PC-3 (cell line): ENCODE results near the gene ASB18. TPM values are rescaled to one million over a fixed set of nuclear protein-coding genes. Genes with fewer than 3 reads are reported as not detected.

Experiments
- ATAC-seq: fragments of 200-7000 bp; cut with Tn5 transposase; 2 replicates; pipeline ENCODE4 v1.9.1; 2020; ENCODE audit warnings: mild to moderate bottlenecking, moderate library complexity
- BruUV-seq: library from RNA; stranded (reverse); fragments of 400-500 nt; replicated peaks from 2 replicates; lab custom pipeline; 2021; lab: Mats Ljungman, UMichigan
- CTCF ChIA-PET: fragments of 300-600 bp; sonication (Branson Sonifier 250); formaldehyde crosslinking; loops from one replicate; lab custom pipeline; 2022; ENCODE audit warnings: antibody characterized with exemption; lab: Charles Lee
- POLR2A ChIA-PET: fragments of 300-600 bp; sonication (Branson Sonifier 250); formaldehyde crosslinking; loops from one replicate; lab custom pipeline; 2022; ENCODE audit warnings: antibody characterized with exemption; ENCODE audit not compliant: unreplicated experiment; lab: Charles Lee
- DNase-seq: peaks from one replicate; pipeline ENCODE4 v3.0.0-alpha.2; 2015
- H2AFZ ChIP-seq: fragments of 300-600 bp; sonication (generic); 2 replicates; pipeline ENCODE4 v1.6.0; 2016; ENCODE audit warnings: antibody characterized with exemption, low read length
- H3F3A ChIP-seq: fragments of 300-600 bp; sonication (generic); one replicate; pipeline ENCODE4 v1.6.0; 2017; ENCODE audit warnings: antibody characterized with exemption, low read length, control low read depth, mild to moderate bottlenecking; ENCODE audit not compliant: unreplicated experiment
- H3K27ac ChIP-seq: fragments of 300-600 bp; sonication (generic); 2 replicates; pipeline ENCODE4 v1.5.1; 2016; ENCODE audit warnings: mild to moderate bottlenecking, low read length
- H3K27me3 ChIP-seq: fragments of 300-600 bp; sonication (generic); 2 replicates; pipeline ENCODE4 v1.6.1; 2016; ENCODE audit warnings: low read length, mixed read lengths
- H3K36me3 ChIP-seq: fragments of 300-600 bp; sonication (generic); 2 replicates; pipeline ENCODE4 v1.6.1; 2016; ENCODE audit warnings: low read depth, mixed run types, low read length, mixed read lengths
- H3K4me1 ChIP-seq: fragments of 300-600 bp; sonication (generic); 2 replicates; pipeline ENCODE4 v1.5.1; 2016; ENCODE audit warnings: low read length; ENCODE audit not compliant: insufficient read depth
- H3K4me2 ChIP-seq: fragments of 300-600 bp; sonication (generic); 2 replicates; pipeline ENCODE4 v1.6.0; 2016; ENCODE audit warnings: low read length
- H3K4me3 ChIP-seq: fragments of 300-600 bp; sonication (generic); 2 replicates; pipeline ENCODE4 v1.5.1; 2016; ENCODE audit warnings: mild to moderate bottlenecking, low read length, mixed read lengths
- H3K79me2 ChIP-seq: fragments of 300-600 bp; sonication (generic); 2 replicates; pipeline ENCODE4 v1.6.1; 2017; ENCODE audit warnings: low read length, mixed read lengths
- H3K9ac ChIP-seq: fragments of 300-600 bp; sonication (generic); 2 replicates; pipeline ENCODE4 v1.6.0; 2016; ENCODE audit warnings: mild to moderate bottlenecking, low read length
- H3K9me2 ChIP-seq: fragments of 300-600 bp; sonication (generic); replicated peaks from 2 replicates; pipeline ENCODE4 v1.6.1; 2016; ENCODE audit warnings: mixed run types, low read length, mixed read lengths
- H3K9me3 ChIP-seq: fragments of 300-600 bp; sonication (generic); 2 replicates; pipeline ENCODE4 v1.6.1; 2016; ENCODE audit warnings: low read length, mixed read lengths
- H4K20me1 ChIP-seq: fragments of 300-600 bp; sonication (generic); 2 replicates; pipeline ENCODE4 v1.6.1; 2016; ENCODE audit warnings: low read length, mixed read lengths
- CTCF ChIP-seq: fragments of 300-600 bp; sonication (generic); conservative IDR thresholded peaks from 2 replicates; pipeline ENCODE4 v1.5.1; 2017; ENCODE audit warnings: antibody characterized with exemption, low read depth, mild to moderate bottlenecking, low read length
- EZH2 ChIP-seq: fragments of 300-600 bp; sonication (generic); IDR thresholded peaks from one replicate; pipeline ENCODE4 v1.6.1; 2017; ENCODE audit warnings: antibody characterized with exemption, mild to moderate bottlenecking, low read length; ENCODE audit not compliant: unreplicated experiment
- EZH2phosphoT487 ChIP-seq: fragments of 300-600 bp; sonication (generic); IDR thresholded peaks from 2 replicates; pipeline ENCODE4 v1.6.1; 2018; ENCODE audit warnings: mild to moderate bottlenecking, antibody characterized with exemption, low read length, borderline replicate concordance
- intact Hi-C: fragments of 100-400 bp; cut with micrococcal nuclease; formaldehyde crosslinking; loops from 2 replicates; pipeline ENCODE4 v1.9.0; 2023
- total RNA-seq: library from RNA; depleted of rRNA; stranded (reverse); fragments of >200 nt; gene quantifications from 2 replicates; pipeline ENCODE4 v1.2.3, GENCODE V29; 2014

Gene ASB18
- total RNA-seq, 1 experiment from 2014 or later: 0.15 TPM

DNA sequence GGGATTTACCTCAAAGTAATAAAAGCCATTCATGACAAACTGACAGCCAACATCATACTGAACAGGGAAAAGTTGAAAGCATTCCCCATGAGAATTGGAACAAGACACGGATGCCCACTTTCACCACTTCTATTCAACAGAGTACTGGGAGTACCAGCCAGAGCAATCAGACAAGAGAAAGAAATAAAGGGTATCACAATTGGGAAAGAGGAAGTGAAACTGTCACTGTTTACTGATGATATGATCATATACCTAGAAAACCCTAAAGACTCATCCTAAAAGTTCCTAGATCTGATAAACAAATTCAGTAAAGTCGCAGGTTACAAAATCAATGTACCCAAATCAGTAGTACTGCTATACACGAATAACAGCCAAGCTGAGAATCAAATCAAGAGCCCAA is 17.2 kb upstream of the ASB18 start:
- Histone ChIP-seq H3K4me2 (no peak overlapping the region), H2AFZ (no peak overlapping the region), H3K27ac (peak overlapping the region; percentile 64), H3K79me2 (no peaks in the 10 kb centered on the region), H4K20me1 (no peaks in the 10 kb centered on the region), H3K4me3 (no peak overlapping the region), H3F3A (no peaks in the 10 kb centered on the region), H3K27me3 (no peaks in the 10 kb centered on the region), H3K9me2 (no peaks in the 10 kb centered on the region; the same call in 1 of the 2 replicates), H3K36me3 (no peaks in the 10 kb centered on the region), H3K4me1 (peaks cover 17% of the 10 kb centered on the region), H3K9me3 (no peaks in the 10 kb centered on the region), H3K9ac (no peak overlapping the region)
- DNase-seq: no peak
- BruUV-seq: no TSS peak
- POLR2A ChIA-PET: no interaction called here
- CTCF ChIA-PET: no interaction called here
- intact Hi-C loops: loop anchor here (10.0 kb wide), 1 partner anchor 57 kb away; no protein-coding TSS in a partner anchor
- ATAC-seq: no peak
- no peak for TF ChIP-seq EZH2phosphoT487
- no peak for TF ChIP-seq EZH2
- no peak for TF ChIP-seq CTCF

- CTCF ChIA-PET: no interaction called here
- POLR2A ChIA-PET: no interaction called here
Observed at GRCh38 chr2:236273126-236273525, 8.9 kb upstream of the ASB18 start.

More at GRCh38 chr2:236273126-236273525, 8.9 kb upstream of the ASB18 start:
- no peak overlapping the region for H2AFZ ChIP-seq
- no peak overlapping the region for H3K4me2 ChIP-seq
- no peak overlapping the region for H3K27ac ChIP-seq
- H3K4me3 ChIP-seq: no peak overlapping the region
- no peaks in the 10 kb centered on the region for H3K9me2 ChIP-seq
- no peaks in the 10 kb centered on the region for H3K4me1 ChIP-seq
- H4K20me1 ChIP-seq: no peaks in the 10 kb centered on the region
- no peaks in the 10 kb centered on the region for H3K79me2 ChIP-seq
- intact Hi-C loops: no loop called here
- H3K27me3 ChIP-seq: no peaks in the 10 kb centered on the region
- H3K36me3 ChIP-seq: peaks cover 6% of the 10 kb centered on the region
- ATAC-seq (peak; percentile 45; the same call in 1 of the 2 replicates), DNase-seq (peak; percentile 29)
- no peaks in the 10 kb centered on the region for H3F3A ChIP-seq
- H3K9ac ChIP-seq: no peak overlapping the region
- no TSS peak for BruUV-seq
- H3K9me3 ChIP-seq: 0 out of 2 replicates have a peak, but pooled peaks cover 8% of the 10 kb centered on the region
- TF ChIP-seq CTCF (no peak), EZH2 (no peak), EZH2phosphoT487 (no peak)
